LoVo (cell line): ENCODE measurements around the gene CCDC9.
A peak's percentile ranks its signal among the peaks of the same experiment; 100 is the strongest.
"Not testable (repeated sequence)": the region's sequence is repeated elsewhere in the genome, so short reads cannot be mapped to it uniquely, and the experiment has no call there.

Experiments
- DNase-seq: peaks from one replicate; pipeline ENCODE4 v3.0.0-alpha.2; 2016; ENCODE audit warnings: low spot score

The CCDC9 gene

GRCh38 chr19:47261946-47262793 is 5.8 kb downstream of the CCDC9 start:
- DNase-seq = not testable (repeated sequence)

GRCh38 chr19:47264629-47265028 is 8.3 kb downstream of the CCDC9 start:
- no peak for DNase-seq

- DNase-seq = no peak
These were observed 10.1 kb downstream of the CCDC9 start for GRCh38 chr19:47266401-47266941.

- DNase-seq = no peak
These were observed 11.0 kb downstream of the CCDC9 start for GRCh38 chr19:47267350-47267759.

- DNase-seq = no peak
These were observed 11.7 kb downstream of the CCDC9 start for GRCh38 chr19:47268028-47268427.

- DNase-seq = no peak
These were observed 13.3 kb downstream of the CCDC9 start for GRCh38 chr19:47269596-47269995.

GRCh38 chr19:47270408-47270807 is 14.1 kb downstream of the CCDC9 start:
- no peak for DNase-seq

- DNase-seq = no peak
These were observed 15.6 kb downstream of the CCDC9 start for GRCh38 chr19:47271949-47272348.

- no peak for DNase-seq
These were observed 16.4 kb downstream of the CCDC9 start for GRCh38 chr19:47272448-47273312.

GRCh38 chr19:47273313-47274070 is 17.2 kb downstream of the CCDC9 start:
- DNase-seq = peak; percentile 91

GRCh38 chr19:47274071-47274890 is 18.0 kb downstream of the CCDC9 start, which contains the start of gene INAFM1:
TSS of gene INAFM1 (plus strand) at chr19:47274885. CDS start at chr19:47274920, 35 bp downstream.
- DNase-seq = peak; percentile 93

- no peak for DNase-seq
These were observed 18.8 kb downstream of the CCDC9 start for GRCh38 chr19:47274891-47275761.

GRCh38 chr19:47275791-47276461 is 19.6 kb downstream of the CCDC9 start:
- no peak for DNase-seq

- DNase-seq = not testable (repeated sequence)
These were observed 20.2 kb downstream of the CCDC9 start for GRCh38 chr19:47276513-47276912.

- no peak for DNase-seq
These were observed 24.0 kb downstream of the CCDC9 start for GRCh38 chr19:47280183-47280797.

GRCh38 chr19:47283405-47284059 is 27.2 kb downstream of the CCDC9 start:
- DNase-seq = no peak

GRCh38 chr19:47284324-47284899 is 28.1 kb downstream of the CCDC9 start:
- DNase-seq = peak; percentile 42

GRCh38 chr19:47296036-47296435 is 39.7 kb downstream of the CCDC9 start:
- DNase-seq = peak; percentile 85
